Right ventricle myocardium inferior (tissue), 1 donor: ENCODE results near the gene RFXANK. TPM values are rescaled to one million over a fixed set of nuclear protein-coding genes. Genes with fewer than 3 reads are reported as not detected.

Source experiments
- total RNA-seq: library from RNA; stranded (reverse); fragmentation: NEBNext Ultra II Directional; extraction: Animal tissue kit (Norgen Biotek cat#: 25700); gene quantifications from one replicate; pipeline ENCODE4 v1.2.1, GENCODE V29; 2021
- donor health status: DM: no; HTN: yes; CAD: no; lungs with severe emphysema.

RFXANK gene
- total RNA-seq, 1 donor from 2014 or later, result 39.9 TPM

Other genes with a start within 250 kb of the RFXANK start
- gene SUGP2, start 158.7 kb upstream of the RFXANK start, total RNA-seq, result 68.5 TPM
- 13.6 TPM for gene ARMC6, start 158.7 kb upstream of the RFXANK start, total RNA-seq
- 30.9 TPM for gene SLC25A42, start 128.3 kb upstream of the RFXANK start, total RNA-seq
- gene TMEM161A, start 53.8 kb upstream of the RFXANK start, total RNA-seq, result 23.5 TPM
- 1.4 TPM for gene MEF2B, start 22.0 kb upstream of the RFXANK start, total RNA-seq
- gene BORCS8, start 106 bp upstream of the RFXANK start, total RNA-seq, result 19.5 TPM
- 7.8 TPM for gene NR2C2AP, start 11.2 kb downstream of the RFXANK start, total RNA-seq
- gene NCAN, start 19.7 kb downstream of the RFXANK start, total RNA-seq, result not detected
- 0.57 TPM for gene TM6SF2, start 81.0 kb downstream of the RFXANK start, total RNA-seq
- 34.9 TPM for gene SUGP1, start 128.3 kb downstream of the RFXANK start, total RNA-seq
- 31.8 TPM for gene MAU2, start 128.6 kb downstream of the RFXANK start, total RNA-seq
- 25.9 TPM for gene GATAD2A, start 213.4 kb downstream of the RFXANK start, total RNA-seq